ENCODE measurements around the gene VSIG4. TPM values are rescaled to one million over a fixed set of nuclear protein-coding genes. Genes with fewer than 3 reads are reported as not detected.

The VSIG4 gene
- total and polyA plus RNA-seq, 10 of the 15 experiments (the other 5 are each of a cell fraction or from before 2014, with no cell fraction given), result 0.05 to 0.36 TPM; not detected in 8

DNA sequence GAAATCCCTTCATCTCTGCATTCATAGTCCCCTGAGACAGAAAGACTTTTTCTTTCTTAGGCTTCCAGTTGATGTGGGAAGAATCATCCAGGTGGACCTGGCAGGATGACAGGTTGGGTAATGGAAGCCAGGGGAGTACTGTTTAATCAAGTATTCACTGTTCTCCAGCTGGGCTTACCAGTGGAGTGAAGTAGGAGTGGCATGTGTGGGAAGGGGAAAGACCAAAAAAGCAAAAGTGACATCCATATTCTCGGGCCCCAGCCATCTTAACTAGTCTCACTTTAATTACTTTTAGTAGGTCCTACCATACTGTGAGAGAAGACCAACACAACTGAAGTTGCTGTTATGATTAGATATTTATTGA, 18.5 kb downstream of the VSIG4 start:
- WGBS (ENCODE audit: insufficient coverage, insufficient replicate concordance, low lambda C conversion rate, missing lambda C conversion rate), result 50% methylated on average over 1 of the region's 1 CpG
- H3K4me3 ChIP-seq, result no peak overlapping the region
- H3K9me3 ChIP-seq (replicated peaks; ENCODE audit: control insufficient read depth, insufficient read depth, low read length), result no peaks in the 10 kb centered on the region
- ATAC-seq (no peak), FAIRE-seq (no peak), DNase-seq (ENCODE audit: low read depth, low spot score) (no peak)
- peaks cover 30% of the 10 kb centered on the region for H3K4me1 ChIP-seq (ENCODE audit: control insufficient read depth, insufficient read depth, low read length)
- TF ChIP-seq HDGF (IDR thresholded peaks at IDR 0.05) (no peak), RUNX3 (IDR thresholded peaks at IDR 0.05; ENCODE audit: low read length) (no peak), PML (IDR thresholded peaks at IDR 0.05; ENCODE audit: low read length) (no peak), RAD21 (IDR thresholded peaks at IDR 0.05; ENCODE audit: insufficient read depth, low read depth, low read length) (no peak), HDAC6 (IDR thresholded peaks at IDR 0.05; ENCODE audit: unreplicated experiment) (no peak), RB1 (IDR thresholded peaks at IDR 0.05; ENCODE audit: borderline replicate concordance) (no peak), MYB (IDR thresholded peaks at IDR 0.05; ENCODE audit: borderline replicate concordance, low read depth, low read length) (no peak), CHD2 (IDR thresholded peaks at IDR 0.05; ENCODE audit: borderline replicate concordance, low read depth, low read length) (no peak)
- TF ChIP-seq, protein P1, sequence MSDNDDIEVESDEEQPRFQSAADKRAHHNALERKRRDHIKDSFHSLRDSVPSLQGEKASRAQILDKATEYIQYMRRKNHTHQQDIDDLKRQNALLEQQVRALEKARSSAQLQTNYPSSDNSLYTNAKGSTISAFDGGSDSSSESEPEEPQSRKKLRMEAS (IDR thresholded peaks at IDR 0.05; ENCODE audit: low read depth, low read length), result no peak
- TF ChIP-seq, protein P2, sequence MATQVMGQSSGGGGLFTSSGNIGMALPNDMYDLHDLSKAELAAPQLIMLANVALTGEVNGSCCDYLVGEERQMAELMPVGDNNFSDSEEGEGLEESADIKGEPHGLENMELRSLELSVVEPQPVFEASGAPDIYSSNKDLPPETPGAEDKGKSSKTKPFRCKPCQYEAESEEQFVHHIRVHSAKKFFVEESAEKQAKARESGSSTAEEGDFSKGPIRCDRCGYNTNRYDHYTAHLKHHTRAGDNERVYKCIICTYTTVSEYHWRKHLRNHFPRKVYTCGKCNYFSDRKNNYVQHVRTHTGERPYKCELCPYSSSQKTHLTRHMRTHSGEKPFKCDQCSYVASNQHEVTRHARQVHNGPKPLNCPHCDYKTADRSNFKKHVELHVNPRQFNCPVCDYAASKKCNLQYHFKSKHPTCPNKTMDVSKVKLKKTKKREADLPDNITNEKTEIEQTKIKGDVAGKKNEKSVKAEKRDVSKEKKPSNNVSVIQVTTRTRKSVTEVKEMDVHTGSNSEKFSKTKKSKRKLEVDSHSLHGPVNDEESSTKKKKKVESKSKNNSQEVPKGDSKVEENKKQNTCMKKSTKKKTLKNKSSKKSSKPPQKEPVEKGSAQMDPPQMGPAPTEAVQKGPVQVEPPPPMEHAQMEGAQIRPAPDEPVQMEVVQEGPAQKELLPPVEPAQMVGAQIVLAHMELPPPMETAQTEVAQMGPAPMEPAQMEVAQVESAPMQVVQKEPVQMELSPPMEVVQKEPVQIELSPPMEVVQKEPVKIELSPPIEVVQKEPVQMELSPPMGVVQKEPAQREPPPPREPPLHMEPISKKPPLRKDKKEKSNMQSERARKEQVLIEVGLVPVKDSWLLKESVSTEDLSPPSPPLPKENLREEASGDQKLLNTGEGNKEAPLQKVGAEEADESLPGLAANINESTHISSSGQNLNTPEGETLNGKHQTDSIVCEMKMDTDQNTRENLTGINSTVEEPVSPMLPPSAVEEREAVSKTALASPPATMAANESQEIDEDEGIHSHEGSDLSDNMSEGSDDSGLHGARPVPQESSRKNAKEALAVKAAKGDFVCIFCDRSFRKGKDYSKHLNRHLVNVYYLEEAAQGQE (IDR thresholded peaks at IDR 0.05; ENCODE audit: low read depth, low read length), result no peak
- TF ChIP-seq, protein P3, sequence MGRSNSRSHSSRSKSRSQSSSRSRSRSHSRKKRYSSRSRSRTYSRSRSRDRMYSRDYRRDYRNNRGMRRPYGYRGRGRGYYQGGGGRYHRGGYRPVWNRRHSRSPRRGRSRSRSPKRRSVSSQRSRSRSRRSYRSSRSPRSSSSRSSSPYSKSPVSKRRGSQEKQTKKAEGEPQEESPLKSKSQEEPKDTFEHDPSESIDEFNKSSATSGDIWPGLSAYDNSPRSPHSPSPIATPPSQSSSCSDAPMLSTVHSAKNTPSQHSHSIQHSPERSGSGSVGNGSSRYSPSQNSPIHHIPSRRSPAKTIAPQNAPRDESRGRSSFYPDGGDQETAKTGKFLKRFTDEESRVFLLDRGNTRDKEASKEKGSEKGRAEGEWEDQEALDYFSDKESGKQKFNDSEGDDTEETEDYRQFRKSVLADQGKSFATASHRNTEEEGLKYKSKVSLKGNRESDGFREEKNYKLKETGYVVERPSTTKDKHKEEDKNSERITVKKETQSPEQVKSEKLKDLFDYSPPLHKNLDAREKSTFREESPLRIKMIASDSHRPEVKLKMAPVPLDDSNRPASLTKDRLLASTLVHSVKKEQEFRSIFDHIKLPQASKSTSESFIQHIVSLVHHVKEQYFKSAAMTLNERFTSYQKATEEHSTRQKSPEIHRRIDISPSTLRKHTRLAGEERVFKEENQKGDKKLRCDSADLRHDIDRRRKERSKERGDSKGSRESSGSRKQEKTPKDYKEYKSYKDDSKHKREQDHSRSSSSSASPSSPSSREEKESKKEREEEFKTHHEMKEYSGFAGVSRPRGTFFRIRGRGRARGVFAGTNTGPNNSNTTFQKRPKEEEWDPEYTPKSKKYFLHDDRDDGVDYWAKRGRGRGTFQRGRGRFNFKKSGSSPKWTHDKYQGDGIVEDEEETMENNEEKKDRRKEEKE (IDR thresholded peaks at IDR 0.05), result no peak
- TF ChIP-seq, protein P4, sequence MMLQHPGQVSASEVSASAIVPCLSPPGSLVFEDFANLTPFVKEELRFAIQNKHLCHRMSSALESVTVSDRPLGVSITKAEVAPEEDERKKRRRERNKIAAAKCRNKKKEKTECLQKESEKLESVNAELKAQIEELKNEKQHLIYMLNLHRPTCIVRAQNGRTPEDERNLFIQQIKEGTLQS (IDR thresholded peaks at IDR 0.05; ENCODE audit: borderline replicate concordance, extremely low read depth, low read depth, low read length), result no peak
- TF ChIP-seq, protein P5, sequence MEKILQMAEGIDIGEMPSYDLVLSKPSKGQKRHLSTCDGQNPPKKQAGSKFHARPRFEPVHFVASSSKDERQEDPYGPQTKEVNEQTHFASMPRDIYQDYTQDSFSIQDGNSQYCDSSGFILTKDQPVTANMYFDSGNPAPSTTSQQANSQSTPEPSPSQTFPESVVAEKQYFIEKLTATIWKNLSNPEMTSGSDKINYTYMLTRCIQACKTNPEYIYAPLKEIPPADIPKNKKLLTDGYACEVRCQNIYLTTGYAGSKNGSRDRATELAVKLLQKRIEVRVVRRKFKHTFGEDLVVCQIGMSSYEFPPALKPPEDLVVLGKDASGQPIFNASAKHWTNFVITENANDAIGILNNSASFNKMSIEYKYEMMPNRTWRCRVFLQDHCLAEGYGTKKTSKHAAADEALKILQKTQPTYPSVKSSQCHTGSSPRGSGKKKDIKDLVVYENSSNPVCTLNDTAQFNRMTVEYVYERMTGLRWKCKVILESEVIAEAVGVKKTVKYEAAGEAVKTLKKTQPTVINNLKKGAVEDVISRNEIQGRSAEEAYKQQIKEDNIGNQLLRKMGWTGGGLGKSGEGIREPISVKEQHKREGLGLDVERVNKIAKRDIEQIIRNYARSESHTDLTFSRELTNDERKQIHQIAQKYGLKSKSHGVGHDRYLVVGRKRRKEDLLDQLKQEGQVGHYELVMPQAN (conservative IDR thresholded peaks at IDR 0.05), result no peak
- no peaks in the 10 kb centered on the region for H3K36me3 ChIP-seq (ENCODE audit: control insufficient read depth in 2 of 2, insufficient read depth in 2 of 2, low read length in 1 of 2)
- in situ Hi-C loops (cut with MboI) (loop anchor here (25.0 kb wide), 1 partner anchor 1809 kb away; the partner anchor contains the start of gene AMER1), intact Hi-C loops (cut with micrococcal nuclease; ENCODE audit: unreplicated experiment) (no loop called here)
- H3K27ac ChIP-seq (ENCODE audit: control insufficient read depth, insufficient read depth), result no peak overlapping the region
- CTCF ChIA-PET, result interaction anchor here (0.9 to 7.0 kb wide), 7 partner anchors 9 to 179 kb away, joined by 3 to 47 read pairs (median 4); no protein-coding TSS in a partner anchor
- H3K9ac ChIP-seq (ENCODE audit: control insufficient read depth, insufficient read depth, low read length), result no peak overlapping the region
- no peak overlapping the region for H3K4me2 ChIP-seq (ENCODE audit: control insufficient read depth, insufficient read depth)
- RAD21 ChIA-PET (ENCODE audit: unreplicated experiment), result interaction anchor here (1.3 to 1.8 kb wide), 3 partner anchors 9 to 425 kb away, joined by 6 to 8 read pairs (median 6); partner anchors contain the start of gene HEPH
- no TSS peak for BruUV-seq (replicated peaks)
- H2AFZ ChIP-seq (ENCODE audit: control insufficient read depth, low read depth, low read length), result no peak overlapping the region
- H4K20me1 ChIP-seq (ENCODE audit: control insufficient read depth, insufficient read depth), result no peaks in the 10 kb centered on the region
- H3K27me3 ChIP-seq (replicated peaks in 1 of 2; ENCODE audit: control insufficient read depth in 2 of 2, insufficient read depth in 2 of 2, low read length in 1 of 2), result no peaks in the 10 kb centered on the region
- SMC1A ChIA-PET (ENCODE audit: uncharacterized antibody, unreplicated experiment), result interaction anchor here (0.6 to 10.6 kb wide), 11 partner anchors 9 to 440 kb away, joined by 3 to 85 read pairs (median 4); partner anchors contain the start of gene VSIG4
- no peaks in the 10 kb centered on the region for H3K79me2 ChIP-seq (ENCODE audit: control insufficient read depth, insufficient read depth, low read length)
- POLR2A ChIA-PET, result no interaction called here

All from GM12878 (cell line).